Astrocyte of the cerebellum (primary cell): ENCODE data around the gene DNAJC25.

Source experiments
- DNase-seq: peaks from one replicate; pipeline ENCODE4 v3.0.0-alpha.2; 2011; ENCODE audit warnings: low read depth
- H3K4me3 ChIP-seq: 2 replicates; pipeline ENCODE4 v1.5.1; 2011; ENCODE audit warnings: mild to moderate bottlenecking, low read depth, low read length, moderate library complexity
- CTCF ChIP-seq: IDR thresholded peaks from 2 replicates; pipeline ENCODE4 v1.5.1; 2012; ENCODE audit warnings: low read length, low read depth, moderate library complexity, mild to moderate bottlenecking; ENCODE audit errors: missing control alignments
- in situ Hi-C: cut with HindIII; loops from 2 replicates; pipeline ENCODE4 v1.10.0; 2017; ENCODE audit warnings: low sequenced_read_pairs

DNAJC25 gene

GRCh38 chr9:111631214-111631971, at the start of gene DNAJC25:
TSS of gene DNAJC25 (plus strand) at chr9:111631334. CDS start at chr9:111631408, 74 bp downstream.
- DNase-seq = peak; percentile 97
- in situ Hi-C loops = no loop called here
- peak within 1 kb of the TSS; percentile 94 for H3K4me3 ChIP-seq
- TF ChIP-seq CTCF = no peak

GRCh38 chr9:111582888-111583287, 48.2 kb upstream of the DNAJC25 start:
- DNase-seq = no peak
- no peak for TF ChIP-seq CTCF
- H3K4me3 ChIP-seq = no peak overlapping the region
- in situ Hi-C loops = loop anchor here (5.0 kb wide), 1 partner anchor 66 kb away; no protein-coding TSS in a partner anchor

GRCh38 chr9:111586378-111586777, 44.8 kb upstream of the DNAJC25 start:
- no peak for TF ChIP-seq CTCF
- no peak overlapping the region for H3K4me3 ChIP-seq
- in situ Hi-C loops = no loop called here
- no peak for DNase-seq

- in situ Hi-C loops = no loop called here
- H3K4me3 ChIP-seq = no peak overlapping the region
- no peak for TF ChIP-seq CTCF
- DNase-seq = no peak
Measured at GRCh38 chr9:111588846-111589245, 42.3 kb upstream of the DNAJC25 start.

- peak overlapping the region; percentile 52 for H3K4me3 ChIP-seq
- DNase-seq = peak; percentile 55
- in situ Hi-C loops = no loop called here
- peak; percentile 75 for TF ChIP-seq CTCF
Measured at GRCh38 chr9:111597852-111598732, 33.0 kb upstream of the DNAJC25 start.

- DNase-seq = no peak
- no peak for TF ChIP-seq CTCF
Measured at GRCh38 chr9:111598733-111599091, 32.4 kb upstream of the DNAJC25 start.

More at GRCh38 chr9:111598733-111599091, 32.4 kb upstream of the DNAJC25 start:
- in situ Hi-C loops = no loop called here
- peak overlapping the region; percentile 52 for H3K4me3 ChIP-seq
